ENCODE data around the gene CIDEB. TPM values are rescaled to one million over a fixed set of nuclear protein-coding genes. Genes with fewer than 3 reads are reported as not detected.

The CIDEB gene
- total RNA-seq, 4 donors from 2014 or later = 22.3 to 184 (median 136) TPM

- DNase-seq = peak in 1 of 3 donors; percentile 35
- H3K36me3 ChIP-seq = peaks cover 0 to 39% (median 0%) of the 10 kb centered on the region in 3 donors
- no peak for TF ChIP-seq POLR2A (IDR thresholded peaks at IDR 0.05)
- TF ChIP-seq CTCF (IDR thresholded peaks at IDR 0.05) = no peak
- no peak overlapping the region for H3K4me3 ChIP-seq
- H3K4me1 ChIP-seq = peaks cover 0 to 10% (median 7%) of the 10 kb centered on the region in 4 donors
- no peaks in the 10 kb centered on the region for H3K9me3 ChIP-seq
- no peak overlapping the region for H3K27ac ChIP-seq
- H3K27me3 ChIP-seq = no peaks in the 10 kb centered on the region
These were observed 37.8 kb downstream of the CIDEB start for GRCh38 chr14:24269910-24270536.

GRCh38 chr14:24269368-24269767 is 38.4 kb downstream of the CIDEB start:
- no peaks in the 10 kb centered on the region for H3K27me3 ChIP-seq
- no peak overlapping the region for H3K27ac ChIP-seq
- no peaks in the 10 kb centered on the region for H3K9me3 ChIP-seq
- H3K36me3 ChIP-seq = peaks cover 0 to 39% (median 0%) of the 10 kb centered on the region in 3 donors
- H3K4me1 ChIP-seq = peaks cover 0 to 10% (median 7%) of the 10 kb centered on the region in 4 donors
- DNase-seq = peak in 1 of 3 donors; percentile 34
- H3K4me3 ChIP-seq = no peak overlapping the region
- no peak for TF ChIP-seq CTCF (IDR thresholded peaks at IDR 0.05)
- TF ChIP-seq POLR2A (IDR thresholded peaks at IDR 0.05) = no peak

- Histone ChIP-seq H3K36me3 (peaks cover 0 to 39% (median 0%) of the 10 kb centered on the region in 3 donors), H3K9me3 (no peaks in the 10 kb centered on the region), H3K27me3 (no peaks in the 10 kb centered on the region), H3K4me1 (peaks cover 0 to 9% (median 5%) of the 10 kb centered on the region in 4 donors), H3K4me3 (no peak overlapping the region), H3K27ac (no peak overlapping the region)
- no peak for DNase-seq
- no peak for TF ChIP-seq POLR2A (IDR thresholded peaks at IDR 0.05)
- TF ChIP-seq CTCF (IDR thresholded peaks at IDR 0.05) = no peak
These were observed 39.6 kb downstream of the CIDEB start for GRCh38 chr14:24268225-24268624.

GRCh38 chr14:24267516-24267915 is 40.3 kb downstream of the CIDEB start:
- no peak for DNase-seq
- H3K4me3 ChIP-seq = no peak overlapping the region
- peaks cover 0 to 39% (median 0%) of the 10 kb centered on the region in 3 donors for H3K36me3 ChIP-seq
- H3K27ac ChIP-seq = no peak overlapping the region
- TF ChIP-seq POLR2A (IDR thresholded peaks at IDR 0.05) = no peak
- no peak for TF ChIP-seq CTCF (IDR thresholded peaks at IDR 0.05)
- H3K4me1 ChIP-seq = peaks cover 0 to 9% (median 5%) of the 10 kb centered on the region in 4 donors
- no peaks in the 10 kb centered on the region for H3K9me3 ChIP-seq
- no peaks in the 10 kb centered on the region for H3K27me3 ChIP-seq

- peaks cover 0 to 39% (median 0%) of the 10 kb centered on the region in 3 donors for H3K36me3 ChIP-seq
These were observed 41.2 kb downstream of the CIDEB start for GRCh38 chr14:24266344-24267244.

More at GRCh38 chr14:24266344-24267244, 41.2 kb downstream of the CIDEB start:
- no peaks in the 10 kb centered on the region for H3K9me3 ChIP-seq
- H3K27ac ChIP-seq = no peak overlapping the region
- DNase-seq = no peak
- no peaks in the 10 kb centered on the region for H3K27me3 ChIP-seq
- H3K4me3 ChIP-seq = no peak overlapping the region
- no peak for TF ChIP-seq POLR2A (IDR thresholded peaks at IDR 0.05)
- TF ChIP-seq CTCF (IDR thresholded peaks at IDR 0.05) = no peak
- H3K4me1 ChIP-seq = peaks cover 0 to 5% (median 2%) of the 10 kb centered on the region in 4 donors

All from Peyer's patch (tissue), 4 donors.